ENCODE results near the gene GGA3. TPM values are rescaled to one million over a fixed set of nuclear protein-coding genes. Genes with fewer than 3 reads are reported as not detected.

Gene GGA3
- total RNA-seq, 4 donors from 2014 or later, result 14.6 to 31.4 (median 21.2) TPM

- H3K9me3 ChIP-seq, result no peaks in the 10 kb centered on the region
- TF ChIP-seq POLR2AphosphoS5 (IDR thresholded peaks at IDR 0.05) (peak in 1 of 2 donors; percentile 2), POLR2A (IDR thresholded peaks at IDR 0.05; ENCODE audit: low read depth) (no peak), CTCF (IDR thresholded peaks at IDR 0.05) (no peak), EP300 (IDR thresholded peaks at IDR 0.05) (no peak)
- no peak overlapping the region for H3K4me3 ChIP-seq
- H3K27ac ChIP-seq (replicated peaks in 1 of 4), result no peak overlapping the region
- peaks cover 8 to 25% (median 18%) of the 10 kb centered on the region in 4 donors for H3K4me1 ChIP-seq
- intact Hi-C loops (cut with DNase I), result no loop called here
- 82% methylated on average over 14 of the region's 17 CpGs for WGBS
- no peak for DNase-seq (ENCODE audit: extremely low spot score)
- H3K36me3 ChIP-seq, result peaks cover 60 to 94% (median 89%) of the 10 kb centered on the region in 4 donors
- no peaks in the 10 kb centered on the region for H3K27me3 ChIP-seq
These were observed 18.9 kb downstream of the GGA3 start for GRCh38 chr17:75242461-75243042.

- no peak for DNase-seq (ENCODE audit: extremely low spot score)
- TF ChIP-seq POLR2A (IDR thresholded peaks at IDR 0.05; ENCODE audit: low read depth) (no peak), POLR2AphosphoS5 (IDR thresholded peaks at IDR 0.05) (peak in 1 of 2 donors; percentile 27), CTCF (IDR thresholded peaks at IDR 0.05) (no peak)
- WGBS, result 79% methylated on average over 7 of the region's 15 CpGs
These were observed 19.4 kb downstream of the GGA3 start for GRCh38 chr17:75241996-75242460.

GRCh38 chr17:75241502-75241901 is 19.9 kb downstream of the GGA3 start:
- no peaks in the 10 kb centered on the region for H3K9me3 ChIP-seq
- WGBS, result 85% methylated on average over 9 of the region's 9 CpGs
- no peak overlapping the region for H3K4me3 ChIP-seq
- no peak for DNase-seq (ENCODE audit: extremely low spot score)
- TF ChIP-seq EP300 (IDR thresholded peaks at IDR 0.05) (no peak), POLR2A (IDR thresholded peaks at IDR 0.05; ENCODE audit: low read depth) (no peak), CTCF (IDR thresholded peaks at IDR 0.05) (no peak), POLR2AphosphoS5 (IDR thresholded peaks at IDR 0.05) (no peak)
- intact Hi-C loops (cut with DNase I), result no loop called here
- peak overlapping the region in 2 of 4 donors; percentile 7 to 56 for H3K27ac ChIP-seq (replicated peaks in 1 of 4)
- peaks cover 61 to 100% (median 99%) of the 10 kb centered on the region in 4 donors for H3K36me3 ChIP-seq
- H3K4me1 ChIP-seq, result peaks cover 11 to 25% (median 20%) of the 10 kb centered on the region in 4 donors
- H3K27me3 ChIP-seq, result no peaks in the 10 kb centered on the region

More at GRCh38 chr17:75241996-75242460, 19.4 kb downstream of the GGA3 start:
- H3K4me1 ChIP-seq, result peaks cover 11 to 25% (median 20%) of the 10 kb centered on the region in 4 donors
- H3K9me3 ChIP-seq, result no peaks in the 10 kb centered on the region
- H3K36me3 ChIP-seq, result peaks cover 61 to 96% (median 95%) of the 10 kb centered on the region in 4 donors
- no peak overlapping the region for H3K4me3 ChIP-seq
- peak overlapping the region in 2 of 4 donors; percentile 7 to 56 for H3K27ac ChIP-seq (replicated peaks in 1 of 4)
- H3K27me3 ChIP-seq, result no peaks in the 10 kb centered on the region
- intact Hi-C loops (cut with DNase I), result no loop called here

- WGBS, result 94% methylated on average over 3 of the region's 7 CpGs
- no peak for DNase-seq (ENCODE audit: extremely low spot score)
- Histone ChIP-seq H3K27ac (replicated peaks in 1 of 4) (peak overlapping the region in 3 of 4 donors; percentile 7 to 56 (median 12)), H3K4me1 (peaks cover 11 to 25% (median 20%) of the 10 kb centered on the region in 4 donors), H3K9me3 (no peaks in the 10 kb centered on the region), H3K27me3 (no peaks in the 10 kb centered on the region), H3K4me3 (no peak overlapping the region), H3K36me3 (peaks cover 62 to 100% (median 99%) of the 10 kb centered on the region in 4 donors)
- intact Hi-C loops (cut with DNase I), result no loop called here
- TF ChIP-seq POLR2AphosphoS5 (IDR thresholded peaks at IDR 0.05) (no peak), EP300 (IDR thresholded peaks at IDR 0.05) (no peak), POLR2A (IDR thresholded peaks at IDR 0.05; ENCODE audit: low read depth) (no peak), CTCF (IDR thresholded peaks at IDR 0.05) (no peak)
These were observed 20.3 kb downstream of the GGA3 start for GRCh38 chr17:75241143-75241430.

Measured in esophagus muscularis mucosa (tissue), 4 donors.